Measurements from ENCODE around the gene WDFY2.

DNA sequence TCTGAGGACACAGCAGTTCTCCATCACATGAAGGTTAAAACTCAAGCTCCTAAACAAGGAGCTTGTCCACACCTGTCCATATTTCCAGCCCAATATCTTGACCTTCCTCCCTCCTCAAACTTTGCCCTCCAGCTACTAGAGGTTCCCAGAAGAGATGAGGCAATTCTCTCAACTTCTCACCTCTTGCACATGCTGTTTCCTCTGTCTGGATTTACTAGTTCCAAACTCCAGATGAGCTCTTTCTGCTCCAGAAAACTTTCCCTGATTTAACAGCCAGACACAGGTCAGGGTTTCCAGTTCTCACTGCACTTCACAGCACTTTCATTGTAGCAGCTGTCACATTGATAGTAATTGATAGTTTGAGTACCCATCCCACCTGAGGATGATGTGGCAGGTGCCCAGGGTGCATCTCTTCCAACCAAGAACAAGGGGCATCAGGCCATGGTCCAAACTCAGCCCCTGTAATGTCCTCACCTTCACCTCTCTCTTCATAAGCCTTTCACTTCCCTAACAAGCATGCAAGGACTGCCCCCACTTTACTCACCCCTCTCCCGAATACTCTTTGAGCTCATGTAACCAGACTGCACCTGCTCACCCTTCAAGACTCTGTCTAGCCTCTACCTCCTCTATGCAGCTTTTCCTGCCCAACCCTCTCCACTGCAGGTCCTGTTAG is 3.0 kb upstream of the WDFY2 start:
- TF ChIP-seq POLR2AphosphoS5 (IDR thresholded peaks at IDR 0.05; ENCODE audit: borderline replicate concordance, low read depth, low read length) (no peak), EZH2 (IDR thresholded peaks at IDR 0.05) (no peak)
